ENCODE results near the gene TNIK.
"Not testable (repeated sequence)": the region's sequence is repeated elsewhere in the genome, so short reads cannot be mapped to it uniquely, and the experiment has no call there.

TNIK gene

DNA sequence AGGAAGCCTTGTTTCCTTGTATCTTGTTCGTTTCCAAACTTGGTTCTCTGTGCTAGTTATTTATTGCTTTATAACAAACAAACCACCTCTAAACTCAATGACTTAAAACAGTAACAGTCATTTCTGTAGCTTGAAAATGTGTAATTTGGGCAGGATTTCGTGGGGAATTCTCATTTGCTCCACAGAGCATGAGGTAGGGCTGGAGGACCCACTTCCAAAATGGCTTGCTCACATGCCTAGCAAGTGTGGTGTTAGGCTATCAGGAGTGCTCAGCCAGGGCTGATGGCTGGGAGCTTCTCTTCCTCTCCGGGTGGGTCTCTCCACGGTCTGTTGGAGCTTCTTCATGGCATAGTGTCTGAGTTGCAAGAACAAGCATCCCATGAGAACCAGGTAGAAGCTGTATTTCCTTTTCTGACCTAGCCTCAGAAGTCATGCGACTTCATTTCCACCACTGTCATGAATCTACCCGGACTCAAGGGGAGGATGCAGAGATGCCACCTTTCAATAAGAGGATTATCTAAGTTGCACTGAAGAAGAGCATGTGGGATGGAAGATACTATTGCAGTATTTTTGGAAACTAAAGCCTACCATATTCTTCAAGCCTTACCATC is 8.2 kb upstream of the TNIK start:
- DNase-seq = no peak

GRCh38 chr3:171465763-171466162 is 5.6 kb upstream of the TNIK start:
- DNase-seq = no peak

DNA sequence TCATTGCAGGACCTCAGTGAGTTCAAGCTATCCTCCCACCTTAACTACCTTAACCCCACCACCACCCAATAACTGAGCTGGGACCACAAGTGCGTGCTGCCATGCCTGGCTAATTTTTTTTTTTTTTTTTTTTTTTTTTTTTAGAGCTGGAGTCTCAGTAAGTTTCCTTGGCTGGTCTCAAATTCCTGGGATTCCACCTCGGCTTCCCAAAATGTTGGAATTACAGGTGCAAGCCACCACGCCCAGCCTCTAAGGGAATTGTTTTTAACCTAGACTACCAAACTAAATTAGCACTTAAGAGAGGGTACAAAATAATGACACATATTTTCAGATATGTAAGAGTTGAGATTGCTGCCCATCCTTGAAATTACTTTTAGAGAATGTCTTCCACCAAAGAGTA is 4.3 kb upstream of the TNIK start:
- DNase-seq = no peak

DNA sequence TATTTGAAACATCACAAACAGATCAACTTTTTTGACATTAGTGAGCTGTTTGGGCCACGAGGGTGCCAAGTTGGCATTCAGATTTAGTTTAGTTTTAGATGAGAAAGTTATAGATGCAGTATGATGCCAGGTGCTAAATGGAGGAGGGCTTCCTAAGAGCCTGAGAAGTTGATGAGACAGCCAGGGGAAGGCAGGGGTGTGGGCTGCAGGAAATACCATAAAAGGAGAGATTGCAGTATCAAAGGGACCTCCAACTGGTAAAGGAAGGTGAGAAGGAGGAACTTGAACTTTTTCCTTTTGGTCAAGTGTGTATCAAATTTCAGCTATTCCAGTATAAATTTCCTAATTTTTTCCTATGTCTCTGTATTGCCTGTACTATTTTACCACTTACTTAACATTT is 2.0 kb upstream of the TNIK start:
- peak in 1 of 3 experiments; percentile 25 for DNase-seq

DNA sequence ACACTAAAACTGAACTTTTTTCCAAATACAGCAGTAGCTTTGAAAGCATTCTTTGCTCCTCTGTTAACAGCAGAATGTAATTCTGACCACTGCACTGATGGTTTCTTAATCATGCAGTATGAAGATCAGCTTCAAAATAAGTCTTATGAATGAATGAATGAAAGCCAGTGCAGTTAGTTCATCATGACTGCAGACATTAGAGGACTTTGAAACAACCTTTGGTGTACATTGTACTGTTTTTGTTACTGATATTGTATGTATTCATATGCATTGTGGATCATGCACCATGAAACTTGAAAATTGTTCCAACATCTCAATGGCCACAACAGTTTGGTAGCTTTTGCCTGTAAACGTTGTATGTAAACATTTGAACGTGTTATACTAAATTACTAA is 1.3 kb upstream of the TNIK start:
- no peak for DNase-seq

DNA sequence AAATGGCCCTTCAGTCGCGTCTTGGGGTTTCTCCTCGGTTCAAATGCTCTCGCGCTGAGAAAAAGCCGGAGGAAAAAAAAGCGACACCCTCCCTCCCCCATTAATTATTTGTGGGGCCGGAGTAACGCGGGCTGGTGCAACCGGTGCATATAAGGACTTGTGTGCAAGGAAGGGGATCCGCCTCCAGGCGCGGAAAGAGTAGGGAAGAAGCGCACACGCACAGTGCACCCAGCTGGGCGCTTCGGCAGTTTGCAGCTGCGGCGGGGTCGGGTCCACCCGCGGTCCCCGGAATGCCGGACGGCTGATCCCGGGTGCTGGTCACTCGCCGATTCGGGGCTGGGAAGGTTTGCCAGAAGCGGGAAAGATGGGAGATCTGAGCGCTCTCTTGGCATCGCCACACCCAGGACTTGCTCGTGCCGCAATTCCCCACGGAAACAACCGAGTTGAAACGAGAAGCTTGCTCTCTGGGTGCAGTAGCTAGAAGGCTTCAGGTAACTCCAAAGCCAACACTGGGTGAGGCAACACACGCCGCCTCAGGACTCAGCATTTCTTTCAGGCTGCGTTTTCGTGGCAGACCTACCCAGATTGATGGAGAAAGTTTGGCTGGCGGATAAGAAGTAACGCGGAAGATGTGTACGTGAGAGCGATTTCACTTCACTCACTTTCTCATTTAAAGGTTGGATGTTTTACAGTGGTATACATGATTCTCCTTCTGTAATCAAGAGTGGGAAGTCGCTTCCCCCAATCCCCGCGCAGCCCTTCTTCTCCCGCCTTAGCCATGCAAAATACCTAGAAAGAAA is 720 bp upstream of the TNIK start:
- peak; percentile 64 to 94 (median 90) for DNase-seq

DNA sequence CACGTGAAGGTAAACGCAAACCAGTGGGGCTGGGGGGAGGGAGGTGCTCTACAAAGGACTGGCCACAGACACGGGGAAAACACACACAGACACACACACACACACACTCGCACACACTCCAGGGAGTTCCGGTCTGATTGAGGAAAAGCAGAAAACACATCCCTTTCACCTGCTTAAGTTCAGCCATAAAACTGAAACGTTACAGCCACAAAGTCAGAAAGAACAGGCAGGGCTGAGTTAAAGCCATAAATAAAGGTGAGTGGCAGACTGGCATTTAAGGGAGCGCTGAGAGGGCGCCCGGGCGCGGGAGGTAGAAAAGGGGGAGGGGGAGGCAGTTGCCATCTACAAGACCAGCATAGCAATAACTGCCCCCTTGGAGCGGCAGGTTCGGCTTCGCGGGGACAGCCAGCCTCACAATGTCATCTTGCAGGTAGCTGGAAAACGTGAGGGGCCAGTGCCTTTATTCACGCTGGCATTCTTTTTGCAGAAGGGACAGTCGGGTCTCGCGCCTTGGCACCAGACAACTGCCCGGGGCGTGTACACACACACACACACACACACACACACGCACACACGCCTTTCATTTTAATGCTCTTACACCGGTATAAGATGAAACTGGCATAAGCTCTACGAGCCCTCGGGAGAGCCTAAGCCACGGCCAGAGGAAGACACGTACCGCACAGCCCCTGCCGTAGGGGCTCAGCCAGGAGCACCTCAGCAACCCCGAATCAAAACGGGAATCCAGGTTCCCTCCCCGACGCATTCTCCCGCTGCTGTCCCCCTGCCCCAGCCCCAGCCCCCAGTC is 866 bp downstream of the TNIK start:
- peak; percentile 67 to 93 (median 78) for DNase-seq

- DNase-seq = peak in 1 of 3 experiments; percentile 24
Observed at GRCh38 chr3:171458864-171459136, 1.4 kb downstream of the TNIK start.

- DNase-seq = no peak
Observed at GRCh38 chr3:171458071-171458863, 1.9 kb downstream of the TNIK start.

DNA sequence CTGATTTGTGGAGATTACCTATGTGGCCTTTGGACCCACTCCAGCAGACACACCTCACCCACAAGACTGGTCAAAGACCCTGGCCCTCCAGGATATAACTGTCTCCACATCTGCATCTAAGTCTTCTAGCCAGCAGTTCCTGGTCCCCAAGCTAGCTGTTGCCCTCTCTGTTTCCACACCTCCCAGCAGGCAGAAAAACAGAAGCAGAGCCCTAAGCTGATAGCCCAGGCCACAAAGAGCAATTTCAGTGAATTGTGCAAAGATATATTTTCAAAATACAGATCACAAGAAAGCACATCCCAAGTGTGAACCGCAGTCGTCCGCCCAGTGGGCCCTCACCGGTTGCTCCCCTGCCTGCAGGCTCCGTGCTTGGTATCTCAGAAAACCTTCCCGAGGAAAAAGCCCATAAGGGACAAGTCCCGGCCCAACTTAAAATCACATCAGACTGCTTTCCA is 2.6 kb downstream of the TNIK start:
- no peak for DNase-seq

DNA sequence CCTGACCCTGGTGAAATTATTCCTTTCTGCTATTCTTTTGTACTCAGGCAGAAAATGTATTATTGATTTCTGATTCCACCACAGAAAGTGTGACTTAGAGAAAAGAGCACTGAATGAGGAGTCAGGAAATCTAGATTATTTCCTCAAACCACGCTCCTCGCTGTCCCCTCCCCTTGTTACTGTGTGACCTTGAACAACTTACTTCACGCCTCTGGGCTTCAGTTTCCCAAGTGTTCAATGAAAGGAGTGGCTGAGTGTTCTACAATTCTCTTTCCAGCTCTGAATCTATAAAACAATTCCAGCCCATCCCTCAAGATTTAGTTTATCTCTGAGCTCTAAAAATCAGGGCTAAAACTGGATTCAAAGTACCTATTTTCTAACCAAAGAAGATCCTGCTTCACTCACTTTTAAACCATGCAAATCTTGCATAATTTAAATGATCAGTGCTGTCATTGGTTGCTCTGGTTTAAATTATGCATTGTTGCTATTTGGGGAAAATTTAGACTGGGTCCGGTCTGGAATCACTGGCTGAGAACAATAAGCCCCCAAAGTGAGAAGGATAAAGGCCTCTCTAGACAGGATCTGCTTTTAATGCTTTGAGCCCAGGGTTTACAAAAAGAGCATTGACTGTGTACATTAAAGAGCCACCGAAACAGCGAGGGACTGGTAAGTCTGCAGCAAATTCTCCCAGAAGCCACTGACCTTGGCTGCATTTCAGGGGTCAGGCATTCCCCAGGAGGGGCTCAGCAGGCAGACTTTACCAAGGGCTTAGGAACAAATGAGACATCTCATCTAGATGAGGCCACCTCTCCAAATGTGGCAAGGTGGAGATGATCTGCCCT is 3.2 kb downstream of the TNIK start:
- DNase-seq = no peak

- DNase-seq = no peak
Observed at GRCh38 chr3:171455603-171456550, 4.3 kb downstream of the TNIK start.

GRCh38 chr3:171454041-171454440 is 6.2 kb downstream of the TNIK start:
- no peak for DNase-seq

DNA sequence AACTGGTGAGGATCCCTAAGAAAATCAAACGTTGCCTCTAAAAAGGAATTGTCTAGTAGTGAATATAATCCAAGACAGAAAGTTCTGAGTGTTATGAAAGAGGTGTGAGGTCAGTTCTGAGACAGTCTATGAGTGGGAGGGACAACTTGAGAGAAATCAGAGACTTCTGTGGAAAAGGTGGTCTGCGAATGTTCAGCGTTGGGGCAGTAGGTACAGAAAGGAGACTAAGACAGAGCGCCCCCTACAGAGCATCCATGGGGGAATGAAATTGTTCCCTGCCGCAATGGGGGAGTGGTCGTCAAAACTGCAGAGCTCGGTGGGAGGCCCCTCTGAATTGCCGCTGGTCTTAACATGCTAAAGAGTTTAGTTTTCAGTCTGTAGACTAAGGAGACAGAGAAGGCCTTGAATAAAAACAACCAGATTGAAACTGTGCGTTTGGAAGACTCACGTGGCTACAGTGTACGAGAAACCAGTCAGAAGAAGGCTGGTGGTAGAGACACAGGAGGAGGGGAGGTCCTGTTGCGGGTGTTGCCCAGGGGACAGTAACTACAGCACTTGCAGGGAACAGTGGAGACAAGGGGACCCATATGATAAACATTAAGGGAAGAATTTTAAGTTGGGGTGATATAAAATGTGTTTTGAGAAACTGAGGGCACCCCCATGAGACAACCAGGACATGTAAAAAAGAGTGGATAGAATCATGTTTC is 6.9 kb downstream of the TNIK start:
- DNase-seq = no peak

GRCh38 chr3:171452328-171452727 is 7.9 kb downstream of the TNIK start:
- DNase-seq = no peak

GRCh38 chr3:171451915-171452314 is 8.3 kb downstream of the TNIK start:
- no peak for DNase-seq

DNA sequence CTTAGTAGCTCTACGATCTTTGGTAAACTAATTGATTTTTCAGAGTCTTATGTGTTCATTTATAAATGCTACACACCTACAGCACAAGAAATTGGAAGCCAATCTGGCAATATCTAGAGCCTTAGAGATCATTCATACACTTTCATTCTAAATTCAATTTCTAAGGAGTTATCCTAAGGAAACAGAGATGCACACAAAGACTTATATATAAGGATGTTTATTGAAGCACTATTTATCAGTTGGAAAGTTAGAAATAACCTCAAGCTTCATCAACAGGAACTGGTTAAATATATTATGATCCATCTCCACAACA is 12.7 kb downstream of the TNIK start:
- not testable (repeated sequence) for DNase-seq

- peak in 1 of 3 experiments; percentile 26 for DNase-seq
Observed at GRCh38 chr3:171446801-171447578, 13.2 kb downstream of the TNIK start.

DNA sequence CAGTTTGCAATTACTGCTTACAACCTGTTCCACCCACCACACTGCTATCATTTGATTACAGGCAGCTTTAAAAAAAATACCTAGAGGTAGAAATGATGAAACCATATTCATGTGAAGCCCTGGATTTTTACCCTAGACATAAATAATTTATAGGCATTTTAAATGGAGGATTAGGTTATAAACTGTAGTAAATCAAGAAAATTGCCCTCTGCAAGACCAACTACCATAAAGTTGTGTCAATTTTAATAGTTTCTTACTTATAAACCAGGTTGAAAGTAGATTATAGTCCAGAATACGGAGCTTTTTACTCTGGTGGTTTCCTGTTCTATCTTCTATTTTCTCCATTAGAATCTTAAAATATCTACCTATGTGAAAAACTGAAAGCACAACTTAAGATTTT is 13.9 kb downstream of the TNIK start:
- DNase-seq = no peak
